ENCODE data around the gene GARIN5A. TPM values are rescaled to one million over a fixed set of nuclear protein-coding genes. Genes with fewer than 3 reads are reported as not detected.

GARIN5A gene
- total RNA-seq, 6 donors from 2014 or later, result 2.4 to 10.1 (median 3.0) TPM; not detected in 1

DNA sequence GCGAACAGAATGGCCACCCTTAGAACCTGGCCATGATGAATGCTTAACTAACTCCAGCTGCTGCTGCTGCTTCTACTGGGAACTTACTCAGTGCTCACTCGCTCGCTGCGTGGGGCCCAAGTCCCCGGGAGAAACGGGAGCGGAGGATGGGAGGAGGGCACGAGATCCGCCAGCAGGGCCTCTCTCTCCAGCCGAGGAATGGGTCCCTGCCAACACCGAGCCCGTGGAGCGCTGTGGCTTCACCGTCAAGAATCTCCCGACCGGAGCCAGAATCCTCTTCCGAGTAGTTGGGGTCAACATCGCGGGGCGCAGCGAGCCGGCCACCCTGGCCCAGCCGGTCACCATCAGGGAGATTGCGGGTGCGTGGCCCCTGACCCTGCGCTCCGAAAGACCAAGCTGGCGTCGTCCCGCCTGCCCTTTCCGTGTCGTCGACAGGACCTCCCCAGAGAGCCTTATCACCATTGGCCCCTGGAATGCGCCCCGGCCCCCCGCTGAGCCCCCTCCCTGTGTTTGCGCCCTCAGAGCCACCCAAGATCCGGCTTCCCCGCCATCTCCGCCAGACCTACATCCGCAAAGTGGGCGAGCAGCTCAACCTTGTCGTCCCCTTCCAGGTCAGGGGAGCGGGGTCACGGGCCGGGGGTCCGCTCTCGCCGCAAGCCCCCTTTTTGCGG lies 18.1 kb downstream of the GARIN5A start:
- DNase-seq (peak in 1 of 2 donors; percentile 69), ATAC-seq (ENCODE audit: low FRiP score in 2 of 2) (no peak)
- WGBS, 2 donors, result 31 to 38% methylated on average over 12 to 38 of the region's 50 CpGs
- TF ChIP-seq, protein P1, sequence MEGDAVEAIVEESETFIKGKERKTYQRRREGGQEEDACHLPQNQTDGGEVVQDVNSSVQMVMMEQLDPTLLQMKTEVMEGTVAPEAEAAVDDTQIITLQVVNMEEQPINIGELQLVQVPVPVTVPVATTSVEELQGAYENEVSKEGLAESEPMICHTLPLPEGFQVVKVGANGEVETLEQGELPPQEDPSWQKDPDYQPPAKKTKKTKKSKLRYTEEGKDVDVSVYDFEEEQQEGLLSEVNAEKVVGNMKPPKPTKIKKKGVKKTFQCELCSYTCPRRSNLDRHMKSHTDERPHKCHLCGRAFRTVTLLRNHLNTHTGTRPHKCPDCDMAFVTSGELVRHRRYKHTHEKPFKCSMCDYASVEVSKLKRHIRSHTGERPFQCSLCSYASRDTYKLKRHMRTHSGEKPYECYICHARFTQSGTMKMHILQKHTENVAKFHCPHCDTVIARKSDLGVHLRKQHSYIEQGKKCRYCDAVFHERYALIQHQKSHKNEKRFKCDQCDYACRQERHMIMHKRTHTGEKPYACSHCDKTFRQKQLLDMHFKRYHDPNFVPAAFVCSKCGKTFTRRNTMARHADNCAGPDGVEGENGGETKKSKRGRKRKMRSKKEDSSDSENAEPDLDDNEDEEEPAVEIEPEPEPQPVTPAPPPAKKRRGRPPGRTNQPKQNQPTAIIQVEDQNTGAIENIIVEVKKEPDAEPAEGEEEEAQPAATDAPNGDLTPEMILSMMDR (IDR thresholded peaks at IDR 0.05), result no peak
- no peak for TF ChIP-seq EP300 (IDR thresholded peaks at IDR 0.05)
- no peak for TF ChIP-seq POLR2A (IDR thresholded peaks at IDR 0.05)
- no peak for TF ChIP-seq POLR2AphosphoS5 (IDR thresholded peaks at IDR 0.05)
- H3K9me3 ChIP-seq, result no peaks in the 10 kb centered on the region
- no peak overlapping the region for H3K4me3 ChIP-seq
- H3K4me1 ChIP-seq, result no peaks in the 10 kb centered on the region
- no peaks in the 10 kb centered on the region for H3K36me3 ChIP-seq
- H3K27me3 ChIP-seq, result peaks cover 0 to 11% (median 4%) of the 10 kb centered on the region in 4 donors
- H3K27ac ChIP-seq, result no peak overlapping the region

DNA sequence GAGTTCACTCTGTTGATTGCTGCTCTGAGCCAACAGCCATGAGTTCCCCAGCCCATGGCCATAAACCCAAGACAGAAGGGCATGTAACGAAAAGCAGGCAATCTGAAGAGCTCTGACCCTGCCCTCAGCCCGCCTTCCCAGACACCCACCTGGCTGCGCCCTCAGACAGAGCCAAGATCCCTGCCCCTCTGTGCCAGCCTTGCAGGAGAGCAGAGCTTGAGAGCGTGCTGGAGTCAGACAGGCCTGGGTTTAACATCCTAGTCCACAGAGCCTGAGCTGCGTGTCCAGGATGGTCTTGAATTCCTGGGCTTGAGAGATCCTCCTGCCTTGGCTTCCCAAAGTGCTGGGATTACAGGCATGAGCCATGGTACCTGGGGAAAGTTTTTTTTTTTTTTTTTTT lies 19.3 kb downstream of the GARIN5A start:
- DNase-seq (no peak), ATAC-seq (ENCODE audit: low FRiP score in 2 of 2) (no peak)
- Histone ChIP-seq H3K27me3 (peaks cover 0 to 11% (median 4%) of the 10 kb centered on the region in 4 donors), H3K27ac (no peak overlapping the region), H3K36me3 (no peaks in the 10 kb centered on the region), H3K9me3 (no peaks in the 10 kb centered on the region), H3K4me3 (no peak overlapping the region), H3K4me1 (no peaks in the 10 kb centered on the region)
- WGBS, 2 donors, result 89 to 97% methylated on average over 2 to 5 of the region's 5 CpGs
- no peak for TF ChIP-seq EP300 (IDR thresholded peaks at IDR 0.05)
- TF ChIP-seq, protein P1 (IDR thresholded peaks at IDR 0.05), result no peak
- no peak for TF ChIP-seq POLR2AphosphoS5 (IDR thresholded peaks at IDR 0.05)
- TF ChIP-seq POLR2A (IDR thresholded peaks at IDR 0.05), result no peak

DNA sequence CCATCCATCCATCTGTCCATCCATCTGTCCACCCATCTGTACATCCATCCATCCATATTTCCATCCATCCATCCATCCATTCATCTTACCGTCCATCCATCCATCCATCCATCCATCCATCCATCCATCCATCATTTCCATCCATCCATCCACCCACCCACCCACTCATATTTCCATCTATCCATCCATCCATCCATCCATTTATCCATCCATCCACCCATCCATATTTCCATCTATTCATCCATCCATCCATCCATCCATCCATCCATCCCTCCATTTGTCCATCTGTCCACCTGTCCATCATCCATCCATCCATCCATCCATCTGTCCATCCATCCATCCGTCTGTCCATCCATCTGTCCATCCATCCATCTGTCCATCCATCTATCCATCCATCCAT lies 20.7 kb downstream of the GARIN5A start:
- Histone ChIP-seq H3K4me3 (no peak overlapping the region), H3K9me3 (no peaks in the 10 kb centered on the region), H3K27ac (no peak overlapping the region), H3K27me3 (peaks cover 0 to 11% (median 4%) of the 10 kb centered on the region in 4 donors), H3K4me1 (no peaks in the 10 kb centered on the region), H3K36me3 (no peaks in the 10 kb centered on the region)
- DNase-seq, result no peak
- TF ChIP-seq, protein P1 (IDR thresholded peaks at IDR 0.05), result no peak
- TF ChIP-seq EP300 (IDR thresholded peaks at IDR 0.05) (no peak), POLR2AphosphoS5 (IDR thresholded peaks at IDR 0.05) (no peak), POLR2A (IDR thresholded peaks at IDR 0.05) (no peak)
- WGBS, 2 donors, result 78 to 85% methylated on average over 2 of the region's 2 CpGs
- no peak for ATAC-seq (ENCODE audit: low FRiP score in 2 of 2)

DNA sequence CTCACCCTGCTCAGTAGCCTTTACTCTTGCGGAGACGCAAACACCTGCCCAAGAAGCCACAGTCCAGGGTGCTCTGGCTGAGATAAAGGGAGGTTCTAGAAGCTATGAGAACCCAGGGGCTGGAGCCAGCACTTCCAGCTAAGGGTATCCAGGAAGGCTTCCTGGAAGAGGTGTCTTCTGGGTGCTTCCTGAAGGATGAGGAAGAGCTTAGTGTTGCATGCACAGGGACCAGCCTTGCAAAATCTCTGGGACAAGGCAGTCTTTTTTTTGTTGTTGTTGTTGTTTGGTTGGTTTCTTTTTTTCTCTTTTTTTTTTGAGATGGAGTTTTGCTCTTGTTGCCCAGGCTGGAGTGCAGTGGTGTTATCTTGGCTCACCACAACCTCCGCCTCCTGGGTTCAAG lies 23.4 kb downstream of the GARIN5A start:
- Histone ChIP-seq H3K9me3 (no peaks in the 10 kb centered on the region), H3K36me3 (no peaks in the 10 kb centered on the region), H3K4me3 (no peak overlapping the region), H3K4me1 (no peaks in the 10 kb centered on the region), H3K27ac (no peak overlapping the region), H3K27me3 (peaks cover 0 to 3% (median 0%) of the 10 kb centered on the region in 4 donors)
- 97 to 100% methylated on average over 3 of the region's 3 CpGs for WGBS, 2 donors
- ATAC-seq (ENCODE audit: low FRiP score in 2 of 2) (no peak), DNase-seq (no peak)
- TF ChIP-seq POLR2AphosphoS5 (IDR thresholded peaks at IDR 0.05), result no peak
- TF ChIP-seq, protein P1 (IDR thresholded peaks at IDR 0.05), result no peak
- no peak for TF ChIP-seq EP300 (IDR thresholded peaks at IDR 0.05)
- no peak for TF ChIP-seq POLR2A (IDR thresholded peaks at IDR 0.05)

DNA sequence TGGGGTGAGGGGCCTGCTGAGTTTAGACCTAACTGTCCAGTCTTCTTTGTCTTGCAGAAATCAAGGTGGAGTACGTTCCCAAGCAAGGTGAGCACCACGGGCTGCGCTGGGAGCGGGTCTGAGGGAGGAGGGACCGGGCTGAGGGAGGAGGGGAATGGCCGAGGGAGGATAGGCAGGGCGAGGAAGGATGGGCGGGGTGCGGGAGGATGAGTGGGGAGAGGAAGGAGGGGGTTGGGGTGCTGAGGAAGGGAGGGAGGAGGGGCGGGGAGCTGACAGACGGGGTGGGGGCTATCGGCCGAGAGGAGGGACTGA lies 25.5 kb downstream of the GARIN5A start:
- Histone ChIP-seq H3K4me1 (no peaks in the 10 kb centered on the region), H3K4me3 (no peak overlapping the region), H3K27ac (no peak overlapping the region), H3K9me3 (no peaks in the 10 kb centered on the region), H3K36me3 (no peaks in the 10 kb centered on the region), H3K27me3 (no peaks in the 10 kb centered on the region)
- ATAC-seq (ENCODE audit: low FRiP score in 2 of 2), result no peak
- DNase-seq, result no peak
- whole genome bisulfite sequencing, 2 donors, result 23 to 37% methylated on average over 5 to 13 of the region's 13 CpGs
- TF ChIP-seq POLR2A (IDR thresholded peaks at IDR 0.05) (no peak), POLR2AphosphoS5 (IDR thresholded peaks at IDR 0.05) (no peak), EP300 (IDR thresholded peaks at IDR 0.05) (no peak)
- TF ChIP-seq, protein P1 (IDR thresholded peaks at IDR 0.05), result no peak
